Eye (tissue), 1 donor: ENCODE measurements around the gene ACTL7A.
"Not testable (repeated sequence)": the region's sequence is repeated elsewhere in the genome, so short reads cannot be mapped to it uniquely, and the experiment has no call there.

Experiments used
- DNase-seq: peaks from one replicate; pipeline ENCODE4 v3.0.0-alpha.2; 2015

Gene ACTL7A

DNA sequence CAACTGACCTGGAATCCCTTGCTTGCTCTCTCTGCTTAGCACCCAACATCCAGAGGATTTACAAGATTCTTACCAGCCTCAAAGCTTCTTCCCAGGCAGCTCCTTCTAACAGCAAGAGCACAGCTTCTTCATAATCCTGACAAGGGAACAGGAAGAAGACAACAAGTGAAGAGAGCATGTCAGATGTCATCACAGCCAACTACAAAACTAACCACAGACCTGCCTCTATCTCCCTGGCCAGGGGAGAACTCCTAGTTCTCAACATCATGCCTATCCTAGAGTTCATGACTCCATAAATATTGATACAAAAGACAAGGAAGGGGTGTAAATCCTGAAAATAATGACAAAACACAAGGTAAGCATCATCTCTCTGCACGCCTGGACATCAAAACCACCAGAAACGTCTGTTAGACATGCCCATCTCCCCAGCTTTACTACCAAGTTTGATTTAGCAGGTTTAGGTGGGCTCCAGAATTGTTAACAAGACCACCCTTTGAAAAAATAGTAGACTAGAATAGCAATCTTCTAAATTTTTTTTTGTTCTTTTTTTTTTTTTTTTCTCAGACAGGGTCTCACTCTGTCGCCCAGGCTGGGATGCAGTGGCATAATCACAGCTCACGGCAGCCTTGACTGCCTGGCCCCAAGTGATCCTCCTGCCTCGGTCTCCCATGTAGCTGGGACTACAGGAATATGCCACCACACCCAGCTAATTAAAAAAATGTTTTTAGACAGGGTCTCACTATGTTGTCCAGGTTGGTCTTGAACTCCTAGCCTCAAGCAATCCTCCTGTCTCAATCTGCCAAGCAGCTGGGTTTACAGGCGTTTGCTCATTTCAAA, 20.2 kb downstream of the ACTL7A start:
- no peak for DNase-seq

DNA sequence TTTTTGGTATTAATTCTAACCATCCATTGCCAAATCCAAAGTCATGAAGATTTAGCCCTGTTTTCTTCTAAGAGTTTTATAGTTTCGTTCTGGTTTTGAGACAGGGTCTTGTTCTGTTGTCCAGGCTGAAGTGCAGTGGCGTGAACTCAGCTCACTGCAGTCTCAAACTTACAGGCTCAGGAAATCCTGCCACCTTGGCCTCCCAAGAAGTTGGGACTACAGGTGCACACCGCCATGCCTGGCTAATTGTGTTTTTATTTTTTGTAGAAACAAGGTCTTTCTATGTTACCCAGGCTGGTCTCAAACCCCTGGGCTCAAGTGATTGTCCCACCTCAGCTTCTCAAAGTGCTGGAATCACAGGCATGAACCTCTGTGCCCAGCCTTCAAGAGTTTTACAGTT, 21.0 kb downstream of the ACTL7A start:
- DNase-seq = no peak

- no peak for DNase-seq
These were observed 22.6 kb downstream of the ACTL7A start for GRCh38 chr9:108884701-108885100.

DNA sequence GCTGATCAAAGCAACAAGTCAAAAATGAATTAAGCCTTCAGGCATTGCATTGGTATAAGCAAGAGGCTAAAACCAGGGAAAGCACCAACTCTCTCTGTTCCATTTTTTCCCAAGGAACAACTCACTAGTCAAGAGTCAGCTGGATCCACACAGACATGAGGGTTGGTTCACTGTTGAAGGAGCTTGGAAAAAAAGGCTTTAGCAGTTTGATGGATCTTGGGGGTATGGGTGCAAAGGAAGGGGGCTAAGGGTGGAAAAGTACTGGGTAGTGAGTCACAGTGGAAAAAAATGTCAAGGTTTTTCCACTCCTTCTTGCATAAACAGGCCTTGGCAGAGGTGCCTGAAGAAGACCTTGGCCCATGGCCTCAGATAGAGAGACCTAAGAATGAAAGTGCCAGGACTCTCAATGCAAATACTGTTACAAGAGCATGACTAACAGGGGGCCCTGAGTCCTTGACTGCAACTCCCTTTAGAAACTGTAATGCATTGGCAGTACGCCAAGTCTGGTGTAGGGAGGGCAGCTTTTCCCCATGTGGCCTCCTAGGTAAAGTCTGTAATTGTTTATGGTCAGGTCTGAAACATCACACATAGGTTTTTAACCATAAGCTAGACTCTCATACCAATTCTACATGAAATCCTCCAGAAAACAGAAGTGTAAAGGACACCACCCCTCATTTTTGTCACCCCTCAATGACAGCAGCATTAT, 23.7 kb downstream of the ACTL7A start:
- DNase-seq = peak; percentile 11

- DNase-seq = not testable (repeated sequence)
These were observed 24.7 kb downstream of the ACTL7A start for GRCh38 chr9:108886594-108887271.

- DNase-seq = no peak
These were observed 27.6 kb downstream of the ACTL7A start for GRCh38 chr9:108889649-108890067.

- no peak for DNase-seq
These were observed 32.3 kb downstream of the ACTL7A start for GRCh38 chr9:108894225-108894997.

DNA sequence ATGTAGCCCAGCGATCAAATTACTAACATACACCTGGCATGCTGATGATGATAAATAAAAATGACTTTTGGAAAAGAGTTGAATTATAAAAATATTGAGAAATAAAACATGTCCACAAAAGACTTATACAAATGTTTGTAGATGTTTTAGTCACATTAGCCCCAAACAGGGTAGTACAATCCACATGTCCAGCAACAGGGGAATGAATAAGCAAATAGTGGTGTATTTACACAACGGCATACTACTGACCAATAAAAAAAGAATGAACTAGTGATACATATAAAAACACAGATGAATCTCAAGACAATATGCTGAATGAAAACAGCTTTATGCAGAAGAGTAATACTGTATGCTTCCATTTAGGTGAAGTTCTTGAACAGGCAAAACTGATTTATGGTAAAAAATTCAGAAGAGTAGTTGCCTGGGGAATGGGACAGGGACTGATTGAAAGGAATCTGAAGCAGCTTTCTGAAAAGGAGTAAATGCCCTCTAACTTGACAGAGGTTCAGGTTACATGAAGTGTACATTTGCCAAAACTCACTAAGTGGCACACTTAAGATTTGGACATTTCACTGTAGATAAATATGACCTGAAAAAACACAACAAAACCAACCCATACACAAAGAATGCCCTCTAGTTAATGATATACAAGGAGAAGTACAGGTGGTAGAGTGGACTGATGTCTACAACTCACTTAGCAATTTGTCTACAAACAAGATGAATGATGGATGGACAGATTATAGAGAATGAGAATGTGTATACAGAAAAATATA, 35.4 kb downstream of the ACTL7A start:
- DNase-seq = no peak

- not testable (repeated sequence) for DNase-seq
These were observed 37.1 kb downstream of the ACTL7A start for GRCh38 chr9:108899023-108899695.

DNA sequence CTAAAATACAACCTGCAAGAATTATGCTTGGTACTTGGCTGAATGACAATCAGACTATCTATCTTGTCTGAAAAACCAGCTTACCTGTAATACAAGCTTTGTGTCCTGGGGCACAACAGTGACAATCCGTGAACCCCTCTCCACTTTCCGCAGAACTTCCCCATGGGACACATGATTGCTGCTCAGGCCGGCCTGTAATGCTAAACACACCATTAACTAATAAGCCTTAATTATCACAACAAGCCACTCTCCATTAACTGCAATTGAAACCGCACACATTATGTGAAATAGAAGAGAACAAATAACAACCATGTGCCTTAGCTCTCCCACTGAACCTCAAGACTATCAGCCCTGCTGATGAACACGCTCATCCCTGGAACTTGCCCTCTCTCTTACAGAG, 38.1 kb downstream of the ACTL7A start:
- DNase-seq = no peak

- no peak for DNase-seq
These were observed 41.5 kb downstream of the ACTL7A start for GRCh38 chr9:108903420-108904103.

DNA sequence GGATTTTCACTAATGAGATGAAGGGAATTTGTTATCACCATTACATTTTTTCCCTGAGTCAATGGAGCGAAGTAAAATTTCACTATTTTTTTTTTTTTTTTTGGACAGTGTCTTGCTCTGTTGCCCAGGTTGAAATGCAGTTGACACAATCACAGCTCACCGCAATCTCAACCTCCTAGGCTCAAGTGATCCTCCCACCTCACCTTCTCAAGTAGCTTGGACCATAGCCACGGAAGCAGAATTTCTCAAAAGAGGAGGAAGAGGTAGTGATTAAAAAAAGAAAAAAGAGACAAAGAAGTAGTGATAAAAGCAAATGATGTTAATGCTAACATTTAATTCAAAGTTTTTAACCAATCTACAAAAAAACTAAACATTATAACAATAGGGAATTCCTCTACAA, 42.1 kb downstream of the ACTL7A start:
- DNase-seq = no peak

GRCh38 chr9:108905494-108905893, 43.4 kb downstream of the ACTL7A start:
- DNase-seq = no peak

DNA sequence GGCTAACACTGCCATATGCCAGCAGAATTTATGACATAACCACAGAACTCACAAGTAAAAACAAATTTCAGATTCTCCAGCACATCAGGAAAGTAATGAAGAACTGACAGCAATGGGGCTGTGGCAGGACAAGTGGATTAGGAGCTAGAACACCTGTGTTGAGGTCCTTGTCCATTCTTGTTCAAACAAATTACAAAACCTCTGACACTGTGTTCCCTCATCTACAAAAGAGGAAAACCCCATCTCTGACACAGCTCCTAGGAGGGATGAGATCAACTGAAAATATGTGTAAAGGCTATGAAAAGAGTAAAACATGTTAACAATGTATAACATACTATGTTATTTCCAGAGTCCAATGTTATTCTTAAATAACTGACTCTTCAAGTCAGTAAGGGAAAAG, 48.3 kb downstream of the ACTL7A start:
- DNase-seq = no peak

GRCh38 chr9:108910914-108911313, 48.8 kb downstream of the ACTL7A start:
- DNase-seq = no peak

- no peak for DNase-seq
These were observed 49.8 kb downstream of the ACTL7A start for GRCh38 chr9:108911820-108912219.
